Amygdala (tissue), 56 donors: ENCODE measurements around the gene FAR2.

Experiments
- DNase-seq, 56 donors: peaks; one replicate each; lab custom pipeline; 2025; lab: John Stamatoyannopoulos, UW

FAR2 gene

DNA sequence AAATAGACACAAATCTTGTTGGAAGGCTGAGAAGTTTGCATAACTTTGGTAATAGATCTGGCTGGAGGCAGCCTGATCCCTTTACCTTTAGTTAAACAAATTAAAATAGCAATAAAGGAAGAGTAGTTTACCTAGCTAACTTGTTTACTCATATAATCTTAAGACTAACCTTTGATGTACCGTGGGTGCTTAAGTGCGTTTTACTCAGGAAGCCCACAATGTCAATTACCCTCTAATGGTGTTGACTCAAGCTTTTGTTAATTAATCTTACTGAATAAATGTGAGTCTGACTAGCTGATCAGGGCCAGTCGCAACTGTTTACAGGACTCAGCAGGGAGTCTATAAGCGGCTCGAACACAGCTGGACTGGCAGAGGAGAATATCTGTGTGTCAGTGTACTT, 51.5 kb downstream of the FAR2 start:
- no peak for DNase-seq

DNA sequence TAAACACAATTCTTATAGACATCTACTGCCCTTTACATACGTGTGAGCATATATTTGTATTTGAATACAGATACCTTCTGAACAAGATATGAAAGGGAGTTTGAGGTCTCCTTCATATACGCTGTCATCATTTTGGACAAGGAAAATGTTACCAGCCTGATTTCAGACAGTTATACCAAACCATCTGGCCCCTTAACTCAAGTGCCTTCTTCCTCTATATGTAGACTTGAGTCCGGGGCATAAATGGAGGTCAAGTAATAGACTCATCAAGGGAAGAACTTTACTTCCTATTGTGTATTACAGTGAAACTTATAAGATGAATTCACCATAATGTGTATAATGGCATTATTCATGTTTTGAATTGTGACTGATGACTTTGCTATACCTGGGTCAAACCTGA, 52.2 kb downstream of the FAR2 start:
- DNase-seq, result no peak

DNA sequence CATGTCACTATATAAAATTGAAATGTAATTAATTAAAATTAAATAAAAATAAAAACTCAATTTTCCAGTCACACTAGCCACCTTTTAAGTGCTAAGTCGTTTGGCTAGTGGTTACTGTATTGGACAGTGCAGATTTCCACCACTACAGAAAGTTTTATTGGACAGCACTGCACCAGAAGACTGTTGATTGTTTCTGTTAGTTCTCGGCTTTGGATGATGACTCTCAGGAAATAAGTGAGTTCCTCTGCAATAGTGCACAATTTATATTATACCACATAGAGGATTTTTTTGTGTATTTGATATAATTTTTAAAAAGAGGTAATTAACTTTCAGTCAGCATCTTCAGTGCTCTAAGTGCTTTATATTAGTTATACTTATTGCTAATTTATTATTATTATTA, 52.7 kb downstream of the FAR2 start:
- no peak for DNase-seq

DNA sequence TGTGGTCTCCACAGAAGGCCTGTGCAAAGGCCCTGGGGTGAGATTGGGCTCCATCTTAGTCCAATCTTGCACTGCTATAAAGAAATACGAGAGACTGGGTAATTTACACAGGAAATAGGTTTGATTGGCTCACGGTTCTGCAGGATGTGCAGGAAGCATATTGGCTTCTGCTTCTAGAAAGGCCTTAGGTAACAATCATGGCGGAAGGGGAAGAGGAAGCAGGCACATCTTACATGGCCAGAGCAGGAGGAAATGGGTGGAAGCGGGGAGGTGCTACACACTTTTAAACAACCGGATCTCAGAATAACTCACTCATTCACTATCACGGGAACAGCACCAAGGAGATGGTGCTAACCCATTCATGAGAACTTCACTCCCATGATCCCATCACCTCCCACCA, 55.4 kb downstream of the FAR2 start:
- no peak for DNase-seq

DNA sequence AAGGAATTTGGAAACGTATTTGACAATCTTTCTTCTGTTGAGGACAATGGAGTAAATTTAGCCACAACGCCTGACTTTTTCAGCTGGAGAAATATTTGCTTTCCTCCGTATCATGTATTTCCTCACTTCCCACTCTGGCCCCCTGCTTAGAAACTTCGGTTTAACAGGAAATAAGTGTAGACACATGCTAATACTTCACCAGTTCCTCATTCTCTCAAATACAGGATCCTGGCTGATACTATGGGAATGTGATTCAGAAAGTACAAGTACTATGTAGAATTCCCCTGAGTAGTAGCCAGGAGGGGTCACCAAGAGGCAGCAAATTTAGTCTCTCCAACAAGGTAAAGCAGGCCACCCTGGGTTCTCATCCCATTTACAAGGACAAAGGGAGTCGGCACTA, 58.0 kb downstream of the FAR2 start:
- DNase-seq, result peak in 1 of 56 donors; percentile 12

DNA sequence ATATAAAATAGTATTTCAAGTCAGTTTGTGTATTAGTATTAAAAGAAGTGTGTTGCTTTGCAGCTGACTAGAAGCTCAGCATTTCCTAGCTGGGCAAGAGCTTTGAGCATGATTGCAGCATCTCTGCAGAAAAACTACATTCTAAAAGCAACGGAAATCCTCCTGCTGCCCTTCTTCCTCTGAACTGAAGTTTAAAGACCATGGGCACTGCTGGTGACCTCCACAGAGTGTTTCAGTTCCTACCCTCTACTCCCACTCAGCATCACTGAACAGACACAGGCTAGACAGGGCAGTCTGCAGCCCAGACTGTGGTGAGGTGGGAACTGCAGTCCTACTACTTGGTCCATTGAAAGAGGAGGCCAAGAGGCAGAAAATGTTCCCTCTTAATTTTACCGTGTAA, 59.0 kb downstream of the FAR2 start:
- DNase-seq, result peak in 17 of 56 donors; percentile 1 to 60 (median 6)

DNA sequence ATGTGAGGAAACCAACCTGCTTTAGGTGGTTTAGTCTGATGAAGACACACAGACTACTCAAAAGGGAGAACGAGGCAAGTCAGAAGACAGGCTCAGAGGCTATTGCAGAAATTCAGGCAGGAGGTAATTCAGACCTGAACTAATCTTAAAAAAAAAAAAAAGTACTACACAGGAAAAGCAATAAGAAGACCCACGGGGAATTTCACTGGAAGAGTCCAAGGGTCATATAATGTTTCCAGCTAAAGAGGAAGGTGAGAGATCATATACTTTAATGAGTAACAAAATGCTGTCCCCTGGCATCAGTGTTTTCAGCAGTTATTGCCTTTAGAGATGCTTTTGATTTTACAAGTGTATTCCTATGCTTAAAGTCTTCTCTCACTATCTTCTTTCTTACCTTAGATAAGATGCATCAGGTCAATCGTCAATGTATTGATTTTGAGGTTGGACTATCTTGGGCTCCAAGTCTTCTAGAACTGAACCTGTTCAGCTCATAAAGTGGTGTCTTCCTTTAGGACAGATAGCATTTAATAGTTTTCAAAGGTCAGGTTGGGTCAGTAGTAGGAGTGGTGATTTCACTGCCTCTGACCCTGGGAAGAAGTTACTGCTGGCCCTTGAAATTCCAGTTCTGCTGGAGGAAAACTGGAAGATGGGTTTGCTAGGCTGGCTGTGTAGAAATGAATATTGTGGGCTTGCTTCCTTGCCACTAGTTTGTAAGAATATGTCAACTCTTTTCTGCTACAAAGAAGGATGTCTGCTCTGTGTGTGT, 60.0 kb downstream of the FAR2 start:
- no peak for DNase-seq

DNA sequence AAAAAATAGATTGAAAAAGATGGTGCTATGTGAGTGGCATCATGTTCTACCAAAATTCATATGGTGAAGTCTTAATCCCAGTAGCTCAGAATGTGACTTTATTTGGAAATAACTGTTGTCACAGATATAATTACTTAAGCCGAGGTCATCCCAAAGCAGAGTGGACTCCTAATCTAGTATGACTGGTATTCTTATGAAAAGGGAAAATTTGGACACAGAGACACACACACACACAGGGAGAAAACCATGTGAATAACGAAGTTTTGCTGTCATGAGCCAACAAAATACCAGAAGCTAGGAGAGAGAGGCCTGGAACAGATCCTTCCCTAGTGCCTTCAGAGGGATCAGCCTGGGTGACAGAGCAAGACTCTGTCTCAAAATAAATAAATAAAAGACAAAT, 62.6 kb downstream of the FAR2 start:
- DNase-seq, result no peak

DNA sequence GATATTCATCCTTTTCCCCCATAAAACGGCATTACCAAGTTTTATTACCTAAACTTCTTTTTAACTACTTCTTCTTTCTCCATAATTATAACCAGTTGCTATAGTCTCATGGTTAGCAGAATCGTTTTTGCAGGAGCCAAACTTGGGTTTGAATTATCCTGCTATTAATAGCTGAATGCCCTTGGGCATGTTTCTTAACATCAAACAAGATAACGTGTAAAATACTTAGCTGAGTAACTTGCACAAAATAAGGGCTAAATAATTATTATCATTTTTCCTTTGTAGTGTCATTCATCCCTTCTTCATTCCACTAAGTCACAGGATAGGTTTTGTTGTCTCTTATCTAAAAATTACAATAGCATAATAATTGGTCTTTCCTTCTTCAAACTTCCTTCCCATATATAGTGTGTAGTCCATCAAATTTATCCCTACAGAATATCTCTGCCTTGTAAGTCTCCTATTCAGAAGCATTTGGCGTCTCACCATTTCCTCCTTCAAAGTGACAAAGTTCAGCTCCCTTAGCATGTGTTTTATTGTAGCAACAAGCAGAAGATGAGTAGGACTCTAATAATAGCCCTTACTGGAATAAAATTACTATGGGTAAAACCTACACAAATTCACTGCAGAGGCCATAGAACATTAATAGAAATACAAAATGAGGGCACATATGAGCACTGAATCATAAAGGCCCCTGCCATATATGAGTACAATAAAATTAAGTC, 63.8 kb downstream of the FAR2 start:
- no peak for DNase-seq

DNA sequence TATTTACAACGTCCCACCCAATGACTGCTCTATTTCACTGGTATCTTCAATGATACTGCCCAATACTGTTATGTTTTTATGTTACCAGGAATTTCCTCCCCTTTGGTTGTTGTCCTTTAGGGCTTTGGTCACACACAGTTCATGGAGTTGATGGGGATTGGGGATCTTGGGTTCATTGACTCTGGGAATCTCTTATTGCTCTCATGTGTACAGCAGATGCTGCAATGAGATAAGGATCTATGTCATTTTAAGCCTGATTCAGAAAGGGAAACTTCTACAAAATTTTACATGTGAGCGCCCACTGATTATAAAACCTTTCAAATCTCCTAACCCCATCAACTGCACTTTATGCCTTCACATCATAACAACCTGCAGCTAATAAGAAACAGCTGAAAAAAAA, 67.2 kb downstream of the FAR2 start:
- DNase-seq, result no peak

DNA sequence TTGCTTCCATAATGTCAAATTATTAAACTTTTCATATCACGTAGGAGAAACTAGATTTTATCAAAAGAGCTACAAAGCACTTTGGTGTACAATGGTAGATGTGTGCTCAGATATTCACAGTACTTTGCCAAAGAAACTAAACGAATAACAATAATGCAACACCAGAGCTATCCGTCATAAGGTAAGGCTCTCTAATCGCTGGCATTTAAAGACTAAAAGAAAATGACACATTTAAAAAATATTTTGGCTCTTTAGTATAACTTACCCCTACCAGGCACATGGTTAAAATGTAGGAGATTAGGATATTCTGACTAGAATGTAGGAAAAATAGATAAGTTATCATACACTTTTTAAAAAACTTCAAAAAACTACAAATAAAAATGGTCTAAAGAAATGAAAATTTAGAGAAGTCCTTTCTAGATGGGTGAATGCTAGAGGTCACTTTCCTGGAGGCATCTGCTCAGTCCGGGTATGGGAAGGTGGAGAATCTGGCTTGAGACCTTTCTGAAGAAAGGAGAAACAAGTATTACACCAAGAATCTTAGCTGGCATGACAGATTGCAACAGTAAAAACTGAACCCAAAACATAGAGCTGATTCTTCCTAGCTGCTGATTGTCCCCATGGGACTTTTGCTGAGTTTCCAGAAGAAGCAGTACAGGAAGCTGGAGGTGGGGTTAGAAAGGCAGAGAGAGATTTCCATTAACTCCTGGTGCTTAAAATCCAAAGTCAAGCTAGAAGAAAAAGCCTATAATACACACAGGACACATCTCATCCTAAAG, 67.9 kb downstream of the FAR2 start:
- no peak for DNase-seq

DNA sequence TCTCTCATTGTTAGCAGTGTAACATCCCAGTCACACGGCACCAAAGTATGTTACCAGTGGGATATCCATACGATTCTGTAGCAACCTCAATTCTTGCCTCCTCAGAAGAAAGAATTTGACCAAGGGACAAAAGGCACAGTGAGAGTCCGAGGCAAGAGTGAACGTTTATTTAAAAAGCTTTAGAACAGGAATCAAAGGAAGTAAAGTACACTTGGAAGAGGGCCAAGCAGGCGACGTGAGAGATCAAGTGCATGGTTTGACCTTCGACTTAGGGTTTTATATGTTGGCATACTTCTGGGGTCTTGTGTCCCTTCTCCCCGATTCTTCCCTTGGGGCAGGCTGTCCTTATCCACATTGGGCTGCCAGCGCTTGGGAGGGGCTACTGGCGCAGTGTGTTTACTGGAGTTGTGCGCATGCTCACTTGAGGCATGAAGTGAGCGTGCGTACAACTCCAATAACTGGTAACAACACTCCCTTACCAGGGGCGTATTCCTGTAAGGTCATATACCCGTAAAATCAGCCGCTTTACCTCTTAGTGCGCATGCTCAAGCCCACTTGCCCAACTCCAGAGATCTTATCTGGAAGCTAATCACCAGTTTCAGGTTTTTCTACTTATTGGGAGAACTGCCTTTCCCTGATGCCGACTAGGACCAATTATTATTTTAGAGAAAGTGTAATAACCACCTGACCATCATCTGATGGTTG, 71.7 kb downstream of the FAR2 start:
- DNase-seq, result no peak

DNA sequence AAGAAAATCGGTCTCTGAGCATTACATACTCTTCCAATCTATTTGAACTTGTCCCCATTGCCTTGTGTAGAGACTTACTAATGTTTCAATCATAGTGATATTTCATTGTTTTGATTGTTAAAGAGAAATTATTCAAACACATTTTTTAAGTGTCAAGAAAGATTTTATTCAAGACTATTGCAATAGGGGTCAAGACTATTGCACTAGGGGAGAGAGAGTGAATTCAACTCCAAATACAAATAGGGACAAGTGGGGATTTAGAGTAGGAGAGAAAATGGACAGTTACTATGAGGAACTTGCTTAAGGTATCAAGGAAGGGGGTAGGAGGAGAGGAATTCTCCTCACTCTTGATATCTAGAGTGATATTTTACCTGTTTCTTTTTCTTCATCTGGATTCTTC, 73.1 kb downstream of the FAR2 start:
- no peak for DNase-seq

DNA sequence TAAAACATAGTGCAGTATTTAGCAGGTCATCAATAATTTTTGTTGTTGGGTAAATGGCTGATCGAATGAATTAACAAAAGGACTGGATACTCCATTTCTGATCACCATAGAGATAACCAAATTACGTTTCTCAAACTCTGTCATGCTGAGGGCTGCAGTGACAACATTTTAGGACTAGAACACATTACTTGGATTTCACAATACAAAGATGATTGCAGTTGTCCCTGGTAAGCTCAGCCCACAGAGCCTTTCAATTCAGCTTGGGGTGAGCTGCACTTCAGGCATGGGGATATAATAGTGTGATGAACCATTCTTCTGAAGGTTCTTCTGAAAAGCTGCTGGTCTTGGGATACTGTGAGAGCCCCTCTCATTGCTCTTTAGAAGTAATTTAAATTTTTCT, 74.3 kb downstream of the FAR2 start:
- no peak for DNase-seq

DNA sequence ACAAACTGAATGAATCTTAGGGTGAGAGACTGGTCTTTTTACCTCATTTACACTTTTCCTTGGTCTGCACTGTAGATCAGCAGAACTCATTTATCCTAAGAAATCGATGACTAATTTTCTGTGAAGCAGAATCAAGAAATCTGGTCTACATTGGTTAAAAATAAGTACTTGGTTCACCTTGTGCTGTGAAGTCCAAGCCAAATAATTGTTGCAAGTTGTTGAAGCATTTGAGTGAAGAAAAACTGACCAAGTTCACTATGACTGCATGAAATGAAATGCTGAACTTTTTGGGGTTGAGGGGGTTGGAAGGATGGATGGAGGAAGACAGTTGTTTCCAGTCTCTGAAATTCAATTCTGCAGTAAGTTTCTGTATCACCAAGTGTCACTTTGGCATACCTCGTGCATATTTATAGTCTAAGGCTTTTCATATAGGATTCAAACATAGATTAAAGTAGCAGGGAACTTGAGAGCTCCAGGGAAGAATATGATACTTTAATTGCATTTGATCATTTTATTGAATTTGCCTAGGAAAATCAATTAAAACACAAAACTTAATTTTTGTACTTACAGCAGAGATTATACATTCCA, 75.0 kb downstream of the FAR2 start:
- DNase-seq, result no peak

DNA sequence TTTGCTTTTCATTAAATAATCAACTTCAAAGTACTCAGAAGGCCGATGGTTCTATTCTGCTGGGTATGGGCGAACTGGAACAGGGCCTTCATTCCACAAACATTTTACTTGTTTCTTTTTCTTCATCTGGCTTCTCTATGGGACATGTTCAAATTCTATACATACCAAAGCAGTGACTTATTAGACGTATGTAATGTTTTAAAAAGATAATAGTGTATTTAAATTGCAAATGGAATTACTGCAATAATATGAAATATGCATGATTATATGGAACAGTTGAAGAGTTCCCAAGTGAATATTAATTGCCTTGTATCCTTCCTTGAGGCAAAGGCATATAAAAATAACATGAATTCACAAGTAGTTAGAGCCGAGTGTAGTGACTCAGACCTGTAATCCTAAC, 75.5 kb downstream of the FAR2 start:
- no peak for DNase-seq

DNA sequence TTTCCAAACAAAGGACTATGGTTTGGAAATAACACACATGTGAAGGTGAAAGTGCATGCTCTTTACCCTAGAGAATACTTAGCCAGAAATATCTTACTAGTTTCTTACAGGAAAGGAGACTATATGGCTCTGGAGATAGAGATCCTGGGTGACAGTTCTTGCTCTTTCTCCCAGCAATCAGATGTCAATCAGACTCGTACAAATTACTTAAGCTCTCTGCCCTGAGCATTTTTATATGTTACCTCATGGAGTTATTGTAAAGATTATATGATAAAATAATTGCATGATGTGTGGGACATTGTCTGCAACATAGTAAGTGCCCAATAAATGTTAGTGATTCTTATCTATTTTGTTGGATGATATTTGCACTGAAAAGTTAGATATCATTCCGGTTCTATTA, 76.8 kb downstream of the FAR2 start:
- DNase-seq, result no peak

DNA sequence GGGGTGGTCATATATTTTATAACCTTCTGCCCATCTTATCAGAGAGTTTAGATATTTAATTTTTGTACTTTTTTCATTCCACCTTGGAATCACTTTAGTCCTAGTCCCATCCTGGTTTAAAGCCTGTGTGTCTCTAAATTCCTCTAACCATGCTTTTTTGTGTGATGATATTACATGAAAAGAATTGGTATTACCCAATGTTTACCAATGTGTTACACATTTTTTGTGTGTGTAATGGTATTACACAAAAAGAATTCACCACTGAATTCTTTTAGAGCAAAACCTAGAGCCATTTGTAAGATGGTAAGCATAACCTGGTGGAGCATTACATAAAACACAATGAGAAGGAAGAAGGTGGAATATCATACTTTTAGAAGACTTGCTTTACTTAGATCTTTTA, 77.5 kb downstream of the FAR2 start:
- no peak for DNase-seq

DNA sequence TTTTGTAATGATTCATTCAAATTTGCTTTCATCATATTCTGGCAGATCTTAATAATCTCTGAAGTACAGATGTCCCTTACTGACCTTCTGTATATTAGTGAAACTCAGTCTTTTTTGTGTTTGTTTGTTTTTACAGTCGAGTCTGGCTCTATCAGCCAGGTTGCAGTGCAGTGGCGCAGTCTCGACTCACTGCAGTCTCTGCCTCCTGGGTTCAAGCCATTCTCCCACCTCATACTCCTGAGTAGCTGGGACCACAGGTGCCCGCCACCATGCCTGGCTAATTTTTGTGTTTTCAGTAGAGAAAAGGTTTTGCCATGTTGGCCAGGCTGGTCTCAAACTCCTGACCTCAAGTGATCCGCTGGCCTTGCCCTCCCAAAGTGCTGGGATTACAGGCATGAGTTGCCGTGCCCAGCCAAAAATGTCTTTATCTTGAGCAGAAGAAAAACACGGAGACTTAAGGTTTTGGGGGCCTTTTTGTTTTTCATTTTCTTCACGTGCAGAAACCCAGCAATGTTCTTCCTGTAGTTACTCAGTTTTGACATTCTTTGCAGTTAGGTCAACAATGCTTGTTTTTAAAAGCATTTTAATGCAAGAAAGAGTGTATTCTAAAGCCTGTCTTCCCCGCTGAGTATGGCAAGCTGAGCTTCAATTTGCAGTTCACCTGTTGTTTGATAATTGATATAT, 79.5 kb downstream of the FAR2 start:
- DNase-seq, result no peak

DNA sequence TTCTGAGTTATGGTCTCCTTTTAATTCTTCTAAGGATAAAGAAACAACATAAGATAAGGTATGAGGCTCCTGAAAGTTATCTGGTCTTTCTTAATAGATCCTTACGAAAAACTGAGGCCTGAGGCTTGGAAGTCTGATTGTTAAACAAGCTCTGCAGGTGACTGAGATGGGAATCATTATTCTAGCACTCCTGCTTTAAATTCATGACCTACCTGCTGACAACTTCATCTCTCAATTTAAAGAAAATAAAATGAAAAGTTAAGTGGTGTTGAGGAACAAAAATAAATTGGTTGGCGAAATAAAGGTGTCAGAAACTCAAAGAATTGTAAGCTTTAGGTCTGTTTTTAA, 80.1 kb downstream of the FAR2 start:
- DNase-seq, result no peak
